ENCODE data around the gene LINGO3. TPM values are rescaled to one million over a fixed set of nuclear protein-coding genes. Genes with fewer than 3 reads are reported as not detected.

The LINGO3 gene
- polyA plus RNA-seq, 1 donor from 2014 or later: 2.7 TPM

DNA sequence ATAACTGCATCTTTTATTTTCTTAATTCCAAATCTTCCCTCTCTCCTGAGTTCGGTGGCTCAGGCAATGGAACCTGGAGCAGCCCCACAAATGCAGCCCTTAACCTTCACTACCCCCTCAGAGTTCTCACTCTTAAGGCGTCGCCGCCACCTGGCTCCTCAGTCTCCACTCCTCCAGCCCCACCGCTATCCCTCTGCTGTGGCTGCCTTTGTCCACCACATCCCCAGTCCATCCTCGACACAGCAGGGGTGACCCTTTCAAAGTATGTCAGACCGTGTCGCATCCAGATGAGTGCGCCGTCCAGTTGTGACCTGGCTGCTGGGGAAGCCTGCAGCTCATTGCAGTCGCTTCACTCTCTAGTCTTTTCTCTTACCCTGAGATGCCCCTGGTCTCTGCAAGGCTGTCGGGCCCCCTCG lies 21.6 kb upstream of the LINGO3 start:
- Histone ChIP-seq H2AFZ (ENCODE audit: low read depth, low read length) (no peak overlapping the region), H3K4me2 (ENCODE audit: low read length) (peak overlapping the region; percentile 61), H3K9ac (ENCODE audit: low read length) (peak overlapping the region; percentile 89), H3F3A (ENCODE audit: insufficient read depth, low read length, poor library complexity, severe bottlenecking) (no peaks in the 10 kb centered on the region), H3K79me2 (replicated peaks; ENCODE audit: insufficient read depth, low read length) (peaks cover 57% of the 10 kb centered on the region), H3K9me2 (ENCODE audit: insufficient read depth, low read length) (no peaks in the 10 kb centered on the region), H3K27me3 (ENCODE audit: insufficient read depth, low read depth, low read length) (no peaks in the 10 kb centered on the region), H3K9me3 (ENCODE audit: low read length) (no peaks in the 10 kb centered on the region), H3K4me3 (ENCODE audit: low read length) (peak overlapping the region; percentile 98), H3K36me3 (ENCODE audit: insufficient read depth, low read length) (no peaks in the 10 kb centered on the region), H3K27ac (ENCODE audit: low read length) (peak overlapping the region; percentile 89), H4K20me1 (ENCODE audit: insufficient read depth) (no peaks in the 10 kb centered on the region)
- no peak for TF ChIP-seq MXI1 (conservative IDR thresholded peaks at IDR 0.05; ENCODE audit: poor library complexity, severe bottlenecking)
- no peak for TF ChIP-seq POLR2AphosphoS5 (IDR thresholded peaks at IDR 0.05)
- TF ChIP-seq TAF1 (IDR thresholded peaks at IDR 0.05; ENCODE audit: low read depth): no peak
- no peak for TF ChIP-seq EP300 (conservative IDR thresholded peaks at IDR 0.05; ENCODE audit: poor library complexity, severe bottlenecking)
- TF ChIP-seq RAD21 (conservative IDR thresholded peaks at IDR 0.05): no peak
- TF ChIP-seq, protein P1, sequence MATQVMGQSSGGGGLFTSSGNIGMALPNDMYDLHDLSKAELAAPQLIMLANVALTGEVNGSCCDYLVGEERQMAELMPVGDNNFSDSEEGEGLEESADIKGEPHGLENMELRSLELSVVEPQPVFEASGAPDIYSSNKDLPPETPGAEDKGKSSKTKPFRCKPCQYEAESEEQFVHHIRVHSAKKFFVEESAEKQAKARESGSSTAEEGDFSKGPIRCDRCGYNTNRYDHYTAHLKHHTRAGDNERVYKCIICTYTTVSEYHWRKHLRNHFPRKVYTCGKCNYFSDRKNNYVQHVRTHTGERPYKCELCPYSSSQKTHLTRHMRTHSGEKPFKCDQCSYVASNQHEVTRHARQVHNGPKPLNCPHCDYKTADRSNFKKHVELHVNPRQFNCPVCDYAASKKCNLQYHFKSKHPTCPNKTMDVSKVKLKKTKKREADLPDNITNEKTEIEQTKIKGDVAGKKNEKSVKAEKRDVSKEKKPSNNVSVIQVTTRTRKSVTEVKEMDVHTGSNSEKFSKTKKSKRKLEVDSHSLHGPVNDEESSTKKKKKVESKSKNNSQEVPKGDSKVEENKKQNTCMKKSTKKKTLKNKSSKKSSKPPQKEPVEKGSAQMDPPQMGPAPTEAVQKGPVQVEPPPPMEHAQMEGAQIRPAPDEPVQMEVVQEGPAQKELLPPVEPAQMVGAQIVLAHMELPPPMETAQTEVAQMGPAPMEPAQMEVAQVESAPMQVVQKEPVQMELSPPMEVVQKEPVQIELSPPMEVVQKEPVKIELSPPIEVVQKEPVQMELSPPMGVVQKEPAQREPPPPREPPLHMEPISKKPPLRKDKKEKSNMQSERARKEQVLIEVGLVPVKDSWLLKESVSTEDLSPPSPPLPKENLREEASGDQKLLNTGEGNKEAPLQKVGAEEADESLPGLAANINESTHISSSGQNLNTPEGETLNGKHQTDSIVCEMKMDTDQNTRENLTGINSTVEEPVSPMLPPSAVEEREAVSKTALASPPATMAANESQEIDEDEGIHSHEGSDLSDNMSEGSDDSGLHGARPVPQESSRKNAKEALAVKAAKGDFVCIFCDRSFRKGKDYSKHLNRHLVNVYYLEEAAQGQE (IDR thresholded peaks at IDR 0.05; ENCODE audit: borderline replicate concordance): no peak
- no peak for TF ChIP-seq SMC3 (conservative IDR thresholded peaks at IDR 0.05; ENCODE audit: poor library complexity)
- TF ChIP-seq, protein P2, sequence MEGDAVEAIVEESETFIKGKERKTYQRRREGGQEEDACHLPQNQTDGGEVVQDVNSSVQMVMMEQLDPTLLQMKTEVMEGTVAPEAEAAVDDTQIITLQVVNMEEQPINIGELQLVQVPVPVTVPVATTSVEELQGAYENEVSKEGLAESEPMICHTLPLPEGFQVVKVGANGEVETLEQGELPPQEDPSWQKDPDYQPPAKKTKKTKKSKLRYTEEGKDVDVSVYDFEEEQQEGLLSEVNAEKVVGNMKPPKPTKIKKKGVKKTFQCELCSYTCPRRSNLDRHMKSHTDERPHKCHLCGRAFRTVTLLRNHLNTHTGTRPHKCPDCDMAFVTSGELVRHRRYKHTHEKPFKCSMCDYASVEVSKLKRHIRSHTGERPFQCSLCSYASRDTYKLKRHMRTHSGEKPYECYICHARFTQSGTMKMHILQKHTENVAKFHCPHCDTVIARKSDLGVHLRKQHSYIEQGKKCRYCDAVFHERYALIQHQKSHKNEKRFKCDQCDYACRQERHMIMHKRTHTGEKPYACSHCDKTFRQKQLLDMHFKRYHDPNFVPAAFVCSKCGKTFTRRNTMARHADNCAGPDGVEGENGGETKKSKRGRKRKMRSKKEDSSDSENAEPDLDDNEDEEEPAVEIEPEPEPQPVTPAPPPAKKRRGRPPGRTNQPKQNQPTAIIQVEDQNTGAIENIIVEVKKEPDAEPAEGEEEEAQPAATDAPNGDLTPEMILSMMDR (IDR thresholded peaks at IDR 0.05; ENCODE audit: poor library complexity, severe bottlenecking): no peak
- TF ChIP-seq EZH2 (IDR thresholded peaks at IDR 0.05; ENCODE audit: borderline replicate concordance, insufficient read depth, low read length, poor library complexity, severe bottlenecking): no peak

DNA sequence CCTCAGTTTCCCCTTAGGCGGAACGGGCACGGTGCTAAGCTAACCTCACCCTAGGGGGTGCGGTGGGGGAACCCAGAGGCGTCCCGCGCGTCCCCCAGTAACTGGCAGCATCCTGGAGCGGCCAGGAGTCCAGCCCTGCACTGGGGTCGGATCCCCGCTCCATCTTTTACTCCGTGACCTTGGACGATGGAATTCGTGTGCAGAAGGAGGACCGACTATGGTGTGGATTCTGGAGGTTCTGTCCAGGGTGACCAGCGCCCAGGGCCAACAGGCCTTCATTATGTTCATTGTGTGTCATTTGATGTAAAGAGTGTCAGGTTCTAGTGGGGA lies 21.2 kb upstream of the LINGO3 start:
- Histone ChIP-seq H3K4me2 (ENCODE audit: low read length) (peak overlapping the region; percentile 61), H3F3A (ENCODE audit: insufficient read depth, low read length, poor library complexity, severe bottlenecking) (no peaks in the 10 kb centered on the region), H3K9ac (ENCODE audit: low read length) (peak overlapping the region; percentile 89), H4K20me1 (ENCODE audit: insufficient read depth) (no peaks in the 10 kb centered on the region), H3K36me3 (ENCODE audit: insufficient read depth, low read length) (no peaks in the 10 kb centered on the region), H2AFZ (ENCODE audit: low read depth, low read length) (peak overlapping the region; percentile 56), H3K9me3 (ENCODE audit: low read length) (no peaks in the 10 kb centered on the region), H3K27me3 (ENCODE audit: insufficient read depth, low read depth, low read length) (no peaks in the 10 kb centered on the region), H3K4me3 (ENCODE audit: low read length) (peak overlapping the region; percentile 98), H3K27ac (ENCODE audit: low read length) (peak overlapping the region; percentile 89), H3K79me2 (replicated peaks; ENCODE audit: insufficient read depth, low read length) (peaks cover 57% of the 10 kb centered on the region), H3K9me2 (ENCODE audit: insufficient read depth, low read length) (no peaks in the 10 kb centered on the region)
- TF ChIP-seq, protein P1 (IDR thresholded peaks at IDR 0.05; ENCODE audit: borderline replicate concordance): no peak
- no peak for TF ChIP-seq TAF1 (IDR thresholded peaks at IDR 0.05; ENCODE audit: low read depth)

Data from neural cell (in vitro differentiated cells).